Skeletal muscle cell (primary cell): ENCODE results near the gene KRTAP5-9.
A peak's percentile ranks its signal among the peaks of the same experiment; 100 is the strongest.
"Not testable (repeated sequence)": the region's sequence is repeated elsewhere in the genome, so short reads cannot be mapped to it uniquely, and the experiment has no call there.

Experiments
- DNase-seq: peaks from one replicate; pipeline ENCODE4 v3.0.0-alpha.2; 2010; ENCODE audit warnings: low read depth
- H3K4me3 ChIP-seq: 2 replicates; pipeline ENCODE4 v1.5.1; 2011; ENCODE audit warnings: low read depth, mild to moderate bottlenecking, control low read depth, low read length, moderate library complexity

KRTAP5-9 gene

GRCh38 chr11:71555508-71555907 is 7.3 kb downstream of the KRTAP5-9 start:
- H3K4me3 ChIP-seq, result no peak overlapping the region
- DNase-seq, result no peak

GRCh38 chr11:71556018-71556417 is 7.8 kb downstream of the KRTAP5-9 start:
- no peak overlapping the region for H3K4me3 ChIP-seq
- no peak for DNase-seq

- no peak for DNase-seq
- H3K4me3 ChIP-seq, result no peak overlapping the region
These were observed 9.0 kb downstream of the KRTAP5-9 start for GRCh38 chr11:71557257-71557656.

- no peak overlapping the region for H3K4me3 ChIP-seq
- no peak for DNase-seq
These were observed 10.8 kb downstream of the KRTAP5-9 start for GRCh38 chr11:71558996-71559395.

GRCh38 chr11:71562120-71562519 is 13.9 kb downstream of the KRTAP5-9 start:
- DNase-seq, result no peak
- H3K4me3 ChIP-seq, result no peak overlapping the region

- H3K4me3 ChIP-seq, result no peak overlapping the region
- peak; percentile 14 for DNase-seq
These were observed 15.2 kb downstream of the KRTAP5-9 start for GRCh38 chr11:71563406-71563805.

- no peak for DNase-seq
- H3K4me3 ChIP-seq, result no peak overlapping the region
These were observed 16.2 kb downstream of the KRTAP5-9 start for GRCh38 chr11:71564430-71564829.

- no peak for DNase-seq
- no peak within 1 kb of the TSS for H3K4me3 ChIP-seq
These were observed 17.0 kb downstream of the KRTAP5-9 start, which contains the start of gene KRTAP5-10 for GRCh38 chr11:71565263-71565662. TSS of gene KRTAP5-10 (plus strand) at chr11:71565563. CDS start at chr11:71565588, 25 bp downstream.

- DNase-seq, result no peak
- H3K4me3 ChIP-seq, result no peak overlapping the region
These were observed 17.9 kb downstream of the KRTAP5-9 start for GRCh38 chr11:71566081-71566620.

GRCh38 chr11:71566626-71567599 is 18.7 kb downstream of the KRTAP5-9 start:
- H3K4me3 ChIP-seq, DNase-seq: not testable (repeated sequence)

- not testable (repeated sequence) for DNase-seq, H3K4me3 ChIP-seq
These were observed 19.4 kb downstream of the KRTAP5-9 start for GRCh38 chr11:71567633-71568032.

GRCh38 chr11:71568704-71569349 is 20.6 kb downstream of the KRTAP5-9 start:
- H3K4me3 ChIP-seq, result no peak overlapping the region
- DNase-seq, result no peak

GRCh38 chr11:71571101-71571850 is 23.1 kb downstream of the KRTAP5-9 start:
- not testable (repeated sequence) for H3K4me3 ChIP-seq, DNase-seq

- no peak for DNase-seq
- H3K4me3 ChIP-seq, result no peak overlapping the region
These were observed 24.6 kb downstream of the KRTAP5-9 start for GRCh38 chr11:71572811-71573210.

GRCh38 chr11:71574418-71574817 is 26.2 kb downstream of the KRTAP5-9 start:
- no peak for DNase-seq
- H3K4me3 ChIP-seq, result no peak overlapping the region

- no peak for DNase-seq
- H3K4me3 ChIP-seq, result no peak overlapping the region
These were observed 27.7 kb downstream of the KRTAP5-9 start for GRCh38 chr11:71575723-71576424.

- not testable (repeated sequence) for DNase-seq, H3K4me3 ChIP-seq
These were observed 28.7 kb downstream of the KRTAP5-9 start for GRCh38 chr11:71576688-71577465.

GRCh38 chr11:71577469-71578004 is 29.3 kb downstream of the KRTAP5-9 start:
- DNase-seq, result no peak
- H3K4me3 ChIP-seq, result no peak overlapping the region
